CD4-positive, CD25-positive, alpha-beta regulatory T cell (primary cell): ENCODE results near the gene REN. TPM values are rescaled to one million over a fixed set of nuclear protein-coding genes. Genes with fewer than 3 reads are reported as not detected.

Experiments
- ATAC-seq, 2 donors: fragments of 150-1000 bp; cut with Tn5 transposase; one replicate each; pipeline ENCODE4 v1.10.0; 2021; ENCODE audit warnings: low read depth in 2 of 2, moderate number of reproducible peaks in 2 of 2, moderate library complexity in 1 of 2
- DNase-seq, 3 donors: peaks; one replicate each; pipeline versions ENCODE4 v3.0.0 to v3.0.0-alpha.2; 2012 to 2022; ENCODE audit warnings: mixed read lengths in 1 of 3
- H3K27ac ChIP-seq: one replicate; pipeline ENCODE4 v1.7.0; 2013; ENCODE audit warnings: mild to moderate bottlenecking, low read length; ENCODE audit not compliant: insufficient read depth, poor library complexity, severe bottlenecking
- H3K27me3 ChIP-seq: one replicate; pipeline ENCODE4 v1.7.0; 2013; ENCODE audit warnings: low read length; ENCODE audit not compliant: control insufficient read depth, insufficient read depth
- H3K36me3 ChIP-seq: one replicate; pipeline ENCODE4 v1.7.0; 2013; ENCODE audit warnings: mild to moderate bottlenecking, low read length, moderate library complexity; ENCODE audit not compliant: control insufficient read depth, insufficient read depth
- H3K4me1 ChIP-seq: 2 replicates; pipeline ENCODE4 v1.7.0; 2013; ENCODE audit warnings: mild to moderate bottlenecking, low read length; ENCODE audit not compliant: insufficient read depth, control insufficient read depth, poor library complexity, severe bottlenecking
- H3K4me3 ChIP-seq: one replicate; pipeline ENCODE4 v1.7.0; 2013; ENCODE audit warnings: low read depth, mild to moderate bottlenecking, low read length, moderate library complexity
- H3K9me3 ChIP-seq, 2 experiments: 1 replicate in 1 of 2; 2 replicates in 1 of 2; pipeline ENCODE4 v1.7.0; 2013; ENCODE audit warnings: low read length in 2 of 2, mild to moderate bottlenecking in 1 of 2, moderate library complexity in 1 of 2; ENCODE audit not compliant: control insufficient read depth in 2 of 2
- H3K27ac Mint-ChIP-seq, 3 donors: one replicate each; pipeline ENCODE4 v1.8.0; 2020 to 2022; ENCODE audit warnings: mild to moderate bottlenecking in 3 of 3, mixed read lengths in 3 of 3, moderate library complexity in 2 of 3
- H3K27me3 Mint-ChIP-seq: one replicate; pipeline ENCODE4 v1.8.0; 2022; ENCODE audit warnings: mild to moderate bottlenecking, mixed read lengths
- H3K36me3 Mint-ChIP-seq: one replicate; pipeline ENCODE4 v1.8.0; 2020; ENCODE audit warnings: mixed read lengths
- H3K4me1 Mint-ChIP-seq, 4 donors: one replicate each; pipeline ENCODE4 v1.8.0; 2020 to 2022; ENCODE audit warnings: mixed read lengths in 4 of 4, mild to moderate bottlenecking in 1 of 4
- H3K4me3 Mint-ChIP-seq, 4 donors: one replicate each; pipeline ENCODE4 v1.8.0; 2020 to 2022; ENCODE audit warnings: mild to moderate bottlenecking in 4 of 4, mixed read lengths in 4 of 4, moderate library complexity in 3 of 4
- H3K9me3 Mint-ChIP-seq, 7 donors: one replicate each; pipeline ENCODE4 v1.8.0; 2020 to 2022; ENCODE audit warnings: mixed read lengths in 7 of 7, mild to moderate bottlenecking in 3 of 7, moderate library complexity in 2 of 7
- polyA plus RNA-seq, 4 donors: library from polyadenylated mRNA; unstranded; fragments of 300-500 nt; fragmentation: Illumina TruSeq; gene quantifications; one replicate each; pipeline ENCODE4 v1.2.3, GENCODE V29; 2021
- total RNA-seq: library from RNA; stranded (reverse); gene quantifications from one replicate; pipeline ENCODE4 v1.2.3, GENCODE V29; 2022

Gene REN
- total and polyA plus RNA-seq, 5 donors from 2014 or later = not detected

DNA sequence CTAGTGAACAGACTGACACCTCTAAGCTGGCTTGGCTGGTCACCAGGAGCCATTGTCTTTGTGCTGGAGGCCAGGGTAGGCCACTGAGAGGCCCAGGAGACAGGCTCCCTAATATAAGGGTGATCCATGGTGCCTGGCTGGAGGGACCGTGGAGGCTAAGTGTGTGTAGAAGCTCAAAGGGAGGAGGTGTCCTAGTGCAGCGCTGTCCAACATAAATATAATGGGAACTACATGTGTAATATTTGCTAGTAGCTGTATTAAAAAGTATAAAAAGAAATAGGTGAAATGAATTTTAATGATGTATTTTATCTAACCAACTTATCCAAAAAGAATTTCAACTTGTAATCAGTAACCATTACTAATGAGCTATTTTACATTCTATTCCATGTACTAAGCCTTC, 58.2 kb downstream of the REN start:
- ATAC-seq = no peak
- H3K27me3 Mint-ChIP-seq = peaks cover 15% of the 10 kb centered on the region
- H3K4me3 ChIP-seq = no peak overlapping the region
- H3K36me3 ChIP-seq = no peaks in the 10 kb centered on the region
- H3K9me3 Mint-ChIP-seq = no peaks in the 10 kb centered on the region
- no peak for DNase-seq
- no peak overlapping the region for H3K27ac Mint-ChIP-seq
- H3K9me3 ChIP-seq = no peaks in the 10 kb centered on the region
- no peak overlapping the region for H3K4me3 Mint-ChIP-seq
- H3K4me1 Mint-ChIP-seq = peaks cover 4 to 16% (median 10%) of the 10 kb centered on the region in 4 donors
- peaks cover 20% of the 10 kb centered on the region for H3K4me1 ChIP-seq
- H3K27ac ChIP-seq = no peak overlapping the region
- no peaks in the 10 kb centered on the region for H3K27me3 ChIP-seq
- no peaks in the 10 kb centered on the region for H3K36me3 Mint-ChIP-seq

DNA sequence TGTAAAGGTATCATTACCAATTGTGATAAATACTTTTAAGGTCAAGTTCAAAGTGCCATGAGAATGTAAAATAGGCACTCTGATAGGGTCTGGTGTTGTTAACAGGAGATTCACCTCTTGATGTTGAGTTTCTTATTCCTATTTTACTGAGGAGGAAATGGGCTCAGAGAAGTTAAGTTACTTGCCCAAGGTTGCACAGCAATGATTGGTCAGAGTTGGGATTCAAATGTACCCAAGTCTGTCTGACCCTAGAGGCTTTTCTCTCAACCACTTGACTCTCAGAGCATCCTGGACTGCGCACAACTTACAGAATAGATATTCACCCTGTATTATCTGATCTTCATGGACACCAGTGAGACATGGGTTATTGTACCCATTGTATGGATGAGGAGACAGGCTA, 59.3 kb downstream of the REN start:
- ATAC-seq = no peak
- Histone ChIP-seq H3K4me3 (no peak overlapping the region), H3K9me3 (no peaks in the 10 kb centered on the region), H3K27me3 (no peaks in the 10 kb centered on the region), H3K4me1 (peaks cover 23% of the 10 kb centered on the region), H3K27ac (no peak overlapping the region), H3K36me3 (no peaks in the 10 kb centered on the region)
- Mint-ChIP-seq H3K9me3 (no peaks in the 10 kb centered on the region), H3K36me3 (no peaks in the 10 kb centered on the region), H3K27ac (no peak overlapping the region), H3K4me3 (no peak overlapping the region), H3K4me1 (peaks cover 5 to 24% (median 16%) of the 10 kb centered on the region in 4 donors), H3K27me3 (peaks cover 16% of the 10 kb centered on the region)
- DNase-seq = no peak

DNA sequence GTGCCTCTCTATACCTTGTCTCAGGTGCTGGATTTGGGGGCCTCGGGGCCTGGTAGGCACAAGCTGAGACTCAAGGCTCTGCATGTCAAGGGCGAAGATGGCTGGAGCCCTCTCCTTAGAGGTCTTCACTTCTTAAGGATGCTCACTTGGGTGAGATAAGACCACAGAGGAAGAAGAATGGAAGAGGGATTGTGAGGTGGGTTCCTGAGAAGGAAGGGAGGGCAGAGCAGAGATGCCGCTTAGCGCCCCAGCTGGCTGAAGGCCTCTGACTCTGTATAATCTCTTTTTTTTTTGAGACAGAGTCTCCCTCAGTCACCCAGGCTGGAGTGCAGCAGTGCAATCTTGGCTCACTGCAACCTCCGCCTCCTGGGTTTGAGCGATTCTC, 61.0 kb downstream of the REN start:
- H3K27ac ChIP-seq = no peak overlapping the region
- peak overlapping the region; percentile 4 to 96 (median 48) for H3K27ac Mint-ChIP-seq

More for the DNA sequence above, 61.0 kb downstream of the REN start:
- no peak overlapping the region for H3K4me3 ChIP-seq
- peaks cover 23% of the 10 kb centered on the region for H3K4me1 ChIP-seq
- Mint-ChIP-seq H3K36me3 (no peaks in the 10 kb centered on the region), H3K4me3 (peak overlapping the region in 2 of 4 donors; percentile 3 to 69), H3K9me3 (no peaks in the 10 kb centered on the region), H3K27me3 (peaks cover 16% of the 10 kb centered on the region), H3K4me1 (peaks cover 5 to 24% (median 16%) of the 10 kb centered on the region in 4 donors)
- no peak for DNase-seq
- ATAC-seq = no peak
- H3K9me3 ChIP-seq = no peaks in the 10 kb centered on the region
- no peaks in the 10 kb centered on the region for H3K27me3 ChIP-seq
- H3K36me3 ChIP-seq = no peaks in the 10 kb centered on the region

Other genes with a start within 250 kb of the REN start
- gene SOX13, start 93.2 kb downstream of the REN start, total RNA-seq = 0.47 TPM
- gene SOX13, start 93.2 kb downstream of the REN start, polyA plus RNA-seq = not detected
- gene ETNK2, start 14.3 kb downstream of the REN start, total RNA-seq = 3.0 TPM
- 1 to 10 TPM in 2 of 4 donors, under 1 TPM in 2; 0.55 to 1.7 (median 1.1) TPM for gene ETNK2, start 14.3 kb downstream of the REN start, polyA plus RNA-seq
- gene KISS1, start 30.2 kb upstream of the REN start, total RNA-seq = 0.59 TPM
- not detected for gene KISS1, start 30.2 kb upstream of the REN start, polyA plus RNA-seq
- not detected for gene GOLT1A, start 47.7 kb upstream of the REN start, total RNA-seq
- not detected for gene GOLT1A, start 47.7 kb upstream of the REN start, polyA plus RNA-seq
- gene PLEKHA6, start 193.6 kb upstream of the REN start, total RNA-seq = 0.17 TPM
- not detected for gene PLEKHA6, start 193.6 kb upstream of the REN start, polyA plus RNA-seq
- 239 TPM for gene PPP1R15B, start 245.5 kb upstream of the REN start, total RNA-seq
- 10 to 100 TPM; 13.2 to 24.2 (median 21.1) TPM for gene PPP1R15B, start 245.5 kb upstream of the REN start, polyA plus RNA-seq